ENCODE results near the gene QTRT2. TPM values are rescaled to one million over a fixed set of nuclear protein-coding genes. Genes with fewer than 3 reads are reported as not detected.

QTRT2 gene
- total RNA-seq = 10 to 100 TPM; 25.5 to 33.0 TPM
- 10 to 100 TPM in 1 of 2 donors, 1 to 10 TPM in 1; 5.3 to 11.5 TPM for polyA plus RNA-seq
- long read RNA-seq, donor 1, full-length matches to known transcripts = 4 of 4 reads
- long read RNA-seq, donor 1, partial matches to known transcripts = 0 of 4 reads
- long read RNA-seq, donor 1, other reads (novel, unspliced or antisense) = 0 of 4 reads
- long read RNA-seq, donor 2, full-length matches to known transcripts = 1 of 1 reads
- long read RNA-seq, donor 2, partial matches to known transcripts = 0 of 1 reads
- long read RNA-seq, donor 2, other reads (novel, unspliced or antisense) = 0 of 1 reads
- long read RNA-seq, donor 3 = 0 reads
- long read RNA-seq, donor 4 = 0 reads
- long read RNA-seq, donor 5, full-length matches to known transcripts = 4 of 4 reads
- long read RNA-seq, donor 5, partial matches to known transcripts = 0 of 4 reads
- long read RNA-seq, donor 5, other reads (novel, unspliced or antisense) = 0 of 4 reads

DNA sequence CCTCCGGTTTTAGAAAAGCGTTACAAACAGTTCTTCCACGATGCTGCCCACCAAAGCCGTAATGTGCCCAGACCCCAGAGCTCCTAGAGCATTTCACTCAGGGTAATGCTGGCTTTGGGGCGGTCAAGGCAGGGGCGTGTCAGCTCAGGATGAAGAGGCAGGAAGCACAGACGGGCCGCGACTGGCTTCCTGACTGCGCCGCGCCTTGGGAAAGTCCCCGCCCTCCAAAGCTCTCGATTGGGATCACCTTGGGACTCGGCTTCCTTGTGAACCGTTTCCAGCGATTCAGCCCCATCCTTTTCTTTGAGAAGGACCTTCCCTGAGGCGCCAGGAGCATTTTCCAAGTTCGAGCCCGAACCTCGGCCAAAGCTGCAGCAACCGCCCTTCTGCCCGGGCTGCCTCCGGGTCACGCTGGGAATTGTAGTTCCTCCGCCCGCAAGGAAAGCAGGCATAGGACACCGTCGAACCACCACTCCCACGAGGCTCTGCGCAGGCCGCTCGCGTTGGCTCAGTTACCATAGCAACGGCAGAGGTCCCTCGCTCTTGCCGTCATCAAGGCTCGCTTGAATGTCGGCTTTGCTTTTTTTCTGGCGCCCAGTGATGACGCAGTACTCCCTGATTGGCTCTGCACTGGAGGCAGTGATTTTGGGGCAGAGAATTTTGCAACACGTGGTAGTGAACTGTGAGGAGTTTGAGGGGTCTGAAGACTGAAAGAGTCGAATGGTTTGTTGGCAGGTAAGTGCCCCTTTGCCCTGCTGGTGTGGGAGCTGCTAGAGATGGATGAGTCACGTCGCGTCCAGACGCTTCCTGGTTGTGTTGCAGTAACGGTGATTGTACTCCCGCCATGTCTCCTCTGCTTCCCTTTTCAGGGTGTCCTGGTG lies at the start of gene QTRT2, which contains the start of gene CCDC191:
TSS of gene QTRT2 (plus strand) at position 608 of the 881 bp plus-strand sequence. CDS start 8,521 bp downstream, outside the sequence.
TSS of gene CCDC191 (minus strand) at position 397 of the 881 bp plus-strand sequence. CDS start at position 337, 60 bp downstream.
- H3K9me3 ChIP-seq (ENCODE audit: control insufficient read depth in 4 of 4, insufficient read depth in 3 of 4, low read length in 3 of 4) = no peaks in the 10 kb centered on the region
- TF ChIP-seq, protein P1, sequence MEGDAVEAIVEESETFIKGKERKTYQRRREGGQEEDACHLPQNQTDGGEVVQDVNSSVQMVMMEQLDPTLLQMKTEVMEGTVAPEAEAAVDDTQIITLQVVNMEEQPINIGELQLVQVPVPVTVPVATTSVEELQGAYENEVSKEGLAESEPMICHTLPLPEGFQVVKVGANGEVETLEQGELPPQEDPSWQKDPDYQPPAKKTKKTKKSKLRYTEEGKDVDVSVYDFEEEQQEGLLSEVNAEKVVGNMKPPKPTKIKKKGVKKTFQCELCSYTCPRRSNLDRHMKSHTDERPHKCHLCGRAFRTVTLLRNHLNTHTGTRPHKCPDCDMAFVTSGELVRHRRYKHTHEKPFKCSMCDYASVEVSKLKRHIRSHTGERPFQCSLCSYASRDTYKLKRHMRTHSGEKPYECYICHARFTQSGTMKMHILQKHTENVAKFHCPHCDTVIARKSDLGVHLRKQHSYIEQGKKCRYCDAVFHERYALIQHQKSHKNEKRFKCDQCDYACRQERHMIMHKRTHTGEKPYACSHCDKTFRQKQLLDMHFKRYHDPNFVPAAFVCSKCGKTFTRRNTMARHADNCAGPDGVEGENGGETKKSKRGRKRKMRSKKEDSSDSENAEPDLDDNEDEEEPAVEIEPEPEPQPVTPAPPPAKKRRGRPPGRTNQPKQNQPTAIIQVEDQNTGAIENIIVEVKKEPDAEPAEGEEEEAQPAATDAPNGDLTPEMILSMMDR (IDR thresholded peaks at IDR 0.05; ENCODE audit: control extremely low read depth, extremely low read depth) = no peak
- H3K4me3 ChIP-seq = peak within 1 kb of the TSS; percentile 89
- H3K36me3 ChIP-seq (ENCODE audit: control insufficient read depth in 4 of 4, insufficient read depth in 4 of 4, low read length in 4 of 4) = peaks cover 0 to 2% (median 0%) of the 10 kb centered on the region in 4 donors
- ATAC-seq (ENCODE audit: insufficient read depth, low FRiP score) (peak; percentile 99), DNase-seq (peak; percentile 100)
- H3K4me1 ChIP-seq (ENCODE audit: control insufficient read depth in 5 of 5, insufficient read depth in 5 of 5, low read length in 5 of 5) = peaks cover 0 to 23% (median 7%) of the 10 kb centered on the region in 5 donors
- peak within 1 kb of the TSS; percentile 74 to 91 for H3K27ac ChIP-seq (ENCODE audit: low read depth in 1 of 2, low read length in 1 of 2)
- WGBS, 2 donors = 0 to 1% methylated on average over 48 to 49 of the region's 49 CpGs
- H3K9ac ChIP-seq (ENCODE audit: insufficient read depth in 1 of 2, low read length in 2 of 2) = peak within 1 kb of the TSS; percentile 69 to 92
- H3K27me3 ChIP-seq (ENCODE audit: control insufficient read depth in 3 of 3, insufficient read depth in 3 of 3, low read length in 2 of 3) = no peaks in the 10 kb centered on the region

DNA sequence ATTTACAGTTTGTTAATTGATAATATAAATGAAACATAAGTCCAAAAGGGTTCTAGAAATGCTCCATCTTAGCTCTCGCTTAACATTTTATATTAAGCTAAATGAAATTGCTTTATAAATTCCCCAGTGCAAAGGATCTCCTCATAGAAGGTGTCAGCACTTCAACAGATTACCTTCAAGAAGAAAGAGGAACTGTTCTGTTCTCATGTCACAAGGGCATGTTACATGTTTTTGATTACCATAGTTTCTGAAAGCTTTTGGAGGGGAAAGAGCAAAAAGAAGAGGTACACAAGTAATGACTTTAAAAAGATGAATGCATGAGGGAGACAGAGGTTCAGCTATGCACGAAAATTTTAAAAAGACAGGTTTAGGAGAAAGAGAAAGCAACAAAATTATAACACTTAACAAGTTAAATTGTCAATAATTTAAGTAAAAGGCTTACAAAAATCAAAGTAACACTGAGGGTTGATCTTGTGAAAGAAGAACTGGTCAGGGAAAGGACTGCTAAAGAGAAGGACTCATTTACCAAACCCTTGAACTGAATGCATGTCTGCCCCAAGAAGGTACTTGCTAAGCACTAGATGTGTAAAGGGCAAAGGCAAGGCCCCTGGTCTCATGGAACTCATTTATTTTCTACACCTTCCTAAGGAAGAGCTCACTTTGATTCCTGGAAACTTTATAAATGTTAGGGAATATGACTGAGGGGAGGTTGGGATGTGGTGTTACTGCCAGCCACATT lies 45.3 kb upstream of the QTRT2 start:
- no peak overlapping the region for H3K27ac ChIP-seq (ENCODE audit: low read depth in 1 of 2, low read length in 1 of 2)
- 92 to 96% methylated on average over 2 of the region's 2 CpGs for WGBS, 2 donors
- H3K9me3 ChIP-seq (ENCODE audit: control insufficient read depth in 4 of 4, insufficient read depth in 3 of 4, low read length in 3 of 4) = peaks cover 0 to under 1% (median 0%) of the 10 kb centered on the region in 4 donors
- TF ChIP-seq, protein P1 (IDR thresholded peaks at IDR 0.05; ENCODE audit: control extremely low read depth, extremely low read depth) = no peak
- H3K27me3 ChIP-seq (ENCODE audit: control insufficient read depth in 3 of 3, insufficient read depth in 3 of 3, low read length in 2 of 3) = no peaks in the 10 kb centered on the region
- H3K4me1 ChIP-seq (ENCODE audit: control insufficient read depth in 5 of 5, insufficient read depth in 5 of 5, low read length in 5 of 5) = no peaks in the 10 kb centered on the region
- H3K9ac ChIP-seq (ENCODE audit: insufficient read depth in 1 of 2, low read length in 2 of 2) = no peak overlapping the region
- ATAC-seq (ENCODE audit: insufficient read depth, low FRiP score) = no peak
- H3K36me3 ChIP-seq (ENCODE audit: control insufficient read depth in 4 of 4, insufficient read depth in 4 of 4, low read length in 4 of 4) = peaks cover 0 to 5% (median under 1%) of the 10 kb centered on the region in 4 donors
- no peak for DNase-seq
- no peak overlapping the region for H3K4me3 ChIP-seq

DNA sequence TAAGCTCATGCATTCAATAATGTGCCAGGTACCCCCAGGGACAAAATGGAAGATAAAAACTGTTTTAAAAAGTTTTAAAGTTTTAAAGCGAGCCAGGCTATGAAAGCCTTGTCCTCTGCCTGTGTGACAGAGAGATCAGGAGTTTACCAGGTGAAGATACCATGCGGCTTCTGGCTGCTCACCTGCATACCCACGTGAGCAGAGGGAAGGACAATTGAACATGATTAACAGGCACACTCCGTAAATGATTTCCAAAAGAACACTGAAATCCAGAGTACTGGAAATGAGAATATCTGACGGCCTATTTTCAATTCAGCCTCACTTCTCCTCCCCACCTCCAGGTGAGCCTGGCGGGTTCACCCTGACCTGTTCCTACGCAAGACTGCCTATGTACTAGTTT lies 42.3 kb upstream of the QTRT2 start:
- 95 to 96% methylated on average over 7 of the region's 7 CpGs for WGBS, 2 donors
- H3K9ac ChIP-seq (ENCODE audit: insufficient read depth in 1 of 2, low read length in 2 of 2) = no peak overlapping the region
- ATAC-seq (ENCODE audit: insufficient read depth, low FRiP score) = no peak
- H3K4me1 ChIP-seq (ENCODE audit: control insufficient read depth in 5 of 5, insufficient read depth in 5 of 5, low read length in 5 of 5) = no peaks in the 10 kb centered on the region
- H3K36me3 ChIP-seq (ENCODE audit: control insufficient read depth in 4 of 4, insufficient read depth in 4 of 4, low read length in 4 of 4) = peaks cover 0 to 5% (median 2%) of the 10 kb centered on the region in 4 donors
- DNase-seq = no peak
- H3K9me3 ChIP-seq (ENCODE audit: control insufficient read depth in 4 of 4, insufficient read depth in 3 of 4, low read length in 3 of 4) = no peaks in the 10 kb centered on the region
- no peak overlapping the region for H3K4me3 ChIP-seq
- TF ChIP-seq, protein P1 (IDR thresholded peaks at IDR 0.05; ENCODE audit: control extremely low read depth, extremely low read depth) = no peak
- no peak overlapping the region for H3K27ac ChIP-seq (ENCODE audit: low read depth in 1 of 2, low read length in 1 of 2)
- no peaks in the 10 kb centered on the region for H3K27me3 ChIP-seq (ENCODE audit: control insufficient read depth in 3 of 3, insufficient read depth in 3 of 3, low read length in 2 of 3)

Data from lung (tissue), 16 donors.